Activated CD8-positive, alpha-beta T cell treated with anti-CD3 and anti-CD28 coated beads for 36 hours (primary cell): ENCODE data around the gene TMIE. TPM values are rescaled to one million over a fixed set of nuclear protein-coding genes. Genes with fewer than 3 reads are reported as not detected.
A peak's percentile ranks its signal among the peaks of the same experiment; 100 is the strongest.

Experiments used
- ATAC-seq: fragments of 200-7000 bp; cut with Tn5 transposase; one replicate; pipeline ENCODE4 v1.10.0; 2021; ENCODE audit warnings: mild to moderate bottlenecking, moderate library complexity
- CTCF ChIA-PET: fragments of 350-600 bp; sonication (Branson Sonifier 250); formaldehyde crosslinking; loops from one replicate; lab custom pipeline; 2021; ENCODE audit warnings: antibody characterized with exemption; lab: Charles Lee
- POLR2A ChIA-PET: fragments of 350-600 bp; sonication (Branson Sonifier 250); formaldehyde crosslinking; loops from one replicate; lab custom pipeline; 2021; ENCODE audit warnings: antibody characterized with exemption; lab: Charles Lee
- DNase-seq: peaks from one replicate; pipeline ENCODE4 v3.0.0-alpha.2; 2020
- H3K27ac Mint-ChIP-seq: one replicate; pipeline ENCODE4 v1.8.0; 2021; ENCODE audit warnings: mild to moderate bottlenecking, mixed read lengths
- H3K27me3 Mint-ChIP-seq: one replicate; pipeline ENCODE4 v1.8.0; 2021; ENCODE audit warnings: mixed read lengths
- H3K36me3 Mint-ChIP-seq: one replicate; pipeline ENCODE4 v1.8.0; 2021; ENCODE audit warnings: low read depth, mixed read lengths
- H3K4me1 Mint-ChIP-seq: one replicate; pipeline ENCODE4 v1.8.0; 2021; ENCODE audit warnings: low read depth, mixed read lengths
- H3K4me3 Mint-ChIP-seq: one replicate; pipeline ENCODE4 v1.8.0; 2021; ENCODE audit warnings: mild to moderate bottlenecking, moderate library complexity, mixed read lengths
- H3K9me3 Mint-ChIP-seq: one replicate; pipeline ENCODE4 v1.8.0; 2021; ENCODE audit warnings: mixed read lengths
- intact Hi-C: fragments of 100-400 bp; cut with micrococcal nuclease; formaldehyde crosslinking; loops from one replicate; pipeline ENCODE4 v1.10.0; 2022
- total RNA-seq, 2 experiments: library from RNA; stranded (reverse); gene quantifications; one replicate each; pipeline ENCODE4 v1.2.3, GENCODE V29; 2021
- TF ChIP-seq, protein P1 (sequence below): fragments of 200-600 bp; IDR thresholded peaks from one replicate; pipeline ENCODE4 v1.8.0; 2022; ENCODE audit warnings: antibody characterized with exemption, mild to moderate bottlenecking

The TMIE gene
- total RNA-seq, 2 experiments from 2014 or later: 0.81 to 0.90 TPM

DNA sequence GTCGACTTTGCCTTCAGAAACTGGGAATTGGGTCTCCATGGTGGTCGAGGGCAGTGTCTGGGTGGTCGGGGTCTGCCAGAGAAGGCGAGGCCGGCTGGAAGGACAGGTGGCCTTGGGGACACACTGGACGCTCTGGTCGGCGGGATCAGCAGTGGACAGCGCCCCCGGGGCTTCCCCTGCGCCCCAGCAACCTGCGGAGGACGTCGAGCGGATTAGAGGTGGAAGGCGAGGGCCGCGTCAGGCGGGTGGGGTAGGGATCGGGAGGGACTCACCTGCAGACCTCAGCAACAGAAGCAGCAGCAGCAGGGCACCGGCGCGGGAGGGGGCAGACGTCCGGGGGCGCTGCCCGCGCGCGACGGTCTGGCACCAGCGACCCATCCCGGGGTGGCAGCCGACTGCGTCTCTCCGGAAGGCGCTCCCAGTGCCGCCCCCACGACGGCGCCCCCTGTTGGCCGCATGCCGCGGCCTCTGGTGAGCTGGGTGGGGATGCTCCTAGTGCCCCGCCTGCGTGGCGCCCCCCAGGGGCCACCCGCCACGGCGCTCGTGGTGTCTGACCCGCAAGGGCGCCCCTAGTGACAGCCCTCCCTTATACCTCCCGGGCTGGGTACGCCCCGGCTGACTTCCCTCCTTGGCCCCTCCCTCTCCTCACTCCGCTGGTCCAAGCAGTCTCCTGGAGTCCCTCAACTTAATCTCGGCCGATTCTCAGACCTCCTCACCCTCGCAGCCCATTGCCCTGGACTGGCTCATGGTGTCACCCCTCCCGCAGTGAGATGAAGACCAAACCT is 16.4 kb downstream of the TMIE start, which contains the start of gene PRSS50:
TSS of gene PRSS50 (minus strand) at position 423 of the 785 bp plus-strand sequence. CDS start at position 378, 45 bp downstream.
- intact Hi-C loops: no loop called here
- TF ChIP-seq, protein P1, sequence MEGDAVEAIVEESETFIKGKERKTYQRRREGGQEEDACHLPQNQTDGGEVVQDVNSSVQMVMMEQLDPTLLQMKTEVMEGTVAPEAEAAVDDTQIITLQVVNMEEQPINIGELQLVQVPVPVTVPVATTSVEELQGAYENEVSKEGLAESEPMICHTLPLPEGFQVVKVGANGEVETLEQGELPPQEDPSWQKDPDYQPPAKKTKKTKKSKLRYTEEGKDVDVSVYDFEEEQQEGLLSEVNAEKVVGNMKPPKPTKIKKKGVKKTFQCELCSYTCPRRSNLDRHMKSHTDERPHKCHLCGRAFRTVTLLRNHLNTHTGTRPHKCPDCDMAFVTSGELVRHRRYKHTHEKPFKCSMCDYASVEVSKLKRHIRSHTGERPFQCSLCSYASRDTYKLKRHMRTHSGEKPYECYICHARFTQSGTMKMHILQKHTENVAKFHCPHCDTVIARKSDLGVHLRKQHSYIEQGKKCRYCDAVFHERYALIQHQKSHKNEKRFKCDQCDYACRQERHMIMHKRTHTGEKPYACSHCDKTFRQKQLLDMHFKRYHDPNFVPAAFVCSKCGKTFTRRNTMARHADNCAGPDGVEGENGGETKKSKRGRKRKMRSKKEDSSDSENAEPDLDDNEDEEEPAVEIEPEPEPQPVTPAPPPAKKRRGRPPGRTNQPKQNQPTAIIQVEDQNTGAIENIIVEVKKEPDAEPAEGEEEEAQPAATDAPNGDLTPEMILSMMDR: peak; percentile 77
- Mint-ChIP-seq H3K4me3 (no peak within 1 kb of the TSS), H3K4me1 (no peaks in the 10 kb centered on the region), H3K27me3 (peaks cover 16% of the 10 kb centered on the region), H3K9me3 (peaks cover 3% of the 10 kb centered on the region), H3K36me3 (no peaks in the 10 kb centered on the region), H3K27ac (no peak within 1 kb of the TSS)
- ATAC-seq: peak; percentile 88
- DNase-seq: peak; percentile 59
- POLR2A ChIA-PET: no interaction called here
- CTCF ChIA-PET: interaction anchor here (1.0 to 1.7 kb wide), 4 partner anchors 15 to 192 kb away, joined by 3 to 4 read pairs (median 3); no protein-coding TSS in a partner anchor

DNA sequence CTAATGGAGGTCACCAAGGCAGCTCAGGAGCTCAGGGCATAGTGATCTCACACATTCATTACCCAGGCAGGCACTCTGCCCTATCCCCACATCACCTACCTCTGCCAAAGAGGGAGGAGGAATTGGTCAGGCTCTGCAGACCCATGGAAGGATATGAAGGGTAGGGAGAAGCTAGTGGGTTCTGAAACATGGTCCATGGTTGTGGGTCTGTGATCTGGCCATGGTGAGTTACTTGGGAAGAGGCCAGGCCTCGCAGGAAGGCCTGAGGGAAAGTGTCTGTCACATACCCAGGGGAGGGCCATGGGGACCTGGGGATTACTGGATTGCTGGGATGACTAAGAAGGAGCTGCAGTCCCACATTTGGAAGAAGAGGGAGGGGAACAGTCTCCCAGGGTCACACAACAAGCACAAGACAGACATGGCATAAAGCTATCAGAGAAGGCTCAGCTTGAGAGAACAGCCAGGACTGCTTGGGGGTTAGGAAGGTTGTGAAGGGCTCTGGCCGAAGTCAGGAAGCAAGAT is 17.9 kb downstream of the TMIE start:
- Mint-ChIP-seq H3K4me1 (no peaks in the 10 kb centered on the region), H3K9me3 (peaks cover 3% of the 10 kb centered on the region), H3K27ac (no peak overlapping the region), H3K36me3 (no peaks in the 10 kb centered on the region), H3K4me3 (no peak overlapping the region), H3K27me3 (peaks cover 16% of the 10 kb centered on the region)
- ChIA-PET CTCF (interaction anchor here (0.7 to 1.7 kb wide), 2 partner anchors 13 to 190 kb away, joined by 3 to 4 read pairs; no protein-coding TSS in a partner anchor), POLR2A (no interaction called here)
- TF ChIP-seq, protein P1: no peak
- ATAC-seq (no peak), DNase-seq (no peak)
- intact Hi-C loops: no loop called here

GRCh38 chr3:46719735-46720271 is 18.6 kb downstream of the TMIE start:
- no peak for ATAC-seq
- Mint-ChIP-seq H3K9me3 (peaks cover 3% of the 10 kb centered on the region), H3K27me3 (peaks cover 18% of the 10 kb centered on the region), H3K36me3 (no peaks in the 10 kb centered on the region), H3K27ac (no peak overlapping the region), H3K4me1 (no peaks in the 10 kb centered on the region), H3K4me3 (no peak overlapping the region)
- intact Hi-C loops: no loop called here
- TF ChIP-seq, protein P1: no peak
- no peak for DNase-seq
- ChIA-PET CTCF (interaction anchor here (0.8 kb wide), 1 partner anchor 10 kb away, joined by 3 read pairs; no protein-coding TSS in a partner anchor), POLR2A (no interaction called here)

- Mint-ChIP-seq H3K27me3 (peaks cover 18% of the 10 kb centered on the region), H3K4me3 (no peak overlapping the region), H3K4me1 (no peaks in the 10 kb centered on the region), H3K27ac (no peak overlapping the region), H3K36me3 (no peaks in the 10 kb centered on the region), H3K9me3 (peaks cover 3% of the 10 kb centered on the region)
- ATAC-seq: no peak
- intact Hi-C loops: no loop called here
- ChIA-PET CTCF (no interaction called here), POLR2A (no interaction called here)
- DNase-seq: no peak
- TF ChIP-seq, protein P1: no peak
These were observed 19.8 kb downstream of the TMIE start for GRCh38 chr3:46721009-46721408.

GRCh38 chr3:46722443-46722842 is 21.3 kb downstream of the TMIE start:
- Mint-ChIP-seq H3K27ac (no peak overlapping the region), H3K36me3 (no peaks in the 10 kb centered on the region), H3K4me3 (no peak overlapping the region), H3K27me3 (peaks cover 21% of the 10 kb centered on the region), H3K9me3 (peaks cover 3% of the 10 kb centered on the region), H3K4me1 (no peaks in the 10 kb centered on the region)
- CTCF ChIA-PET: no interaction called here
- ATAC-seq: no peak
- POLR2A ChIA-PET: no interaction called here
- intact Hi-C loops: no loop called here
- DNase-seq: no peak
- TF ChIP-seq, protein P1: no peak
